Suprapubic skin (tissue), 4 donors: ENCODE results near the gene ACAD9. TPM values are rescaled to one million over a fixed set of nuclear protein-coding genes. Genes with fewer than 3 reads are reported as not detected.

Source experiments
- DNase-seq, 2 donors: peaks; one replicate each; pipeline ENCODE4 v3.0.0-alpha.2; 2019; ENCODE audit warnings: low spot score in 2 of 2
- H3K27ac ChIP-seq: fragments of 200-600 bp; sonication (generic); one replicate; pipeline ENCODE4 v1.5.1; 2019
- H3K27me3 ChIP-seq: fragments of 200-600 bp; sonication (generic); one replicate; pipeline ENCODE4 v1.5.1; 2019
- H3K36me3 ChIP-seq: fragments of 200-600 bp; sonication (generic); one replicate; pipeline ENCODE4 v1.5.1; 2019
- H3K4me1 ChIP-seq: fragments of 200-600 bp; sonication (generic); one replicate; pipeline ENCODE4 v1.5.1; 2019
- H3K4me3 ChIP-seq: fragments of 200-600 bp; sonication (generic); one replicate; pipeline ENCODE4 v1.5.1; 2019; ENCODE audit warnings: mild to moderate bottlenecking
- H3K9me3 ChIP-seq: fragments of 200-600 bp; sonication (generic); one replicate; pipeline ENCODE4 v1.5.1; 2019
- CTCF ChIP-seq, 2 donors: fragments of 200-600 bp in 1 of 2; fragments of 450-650 bp in 1 of 2; sonication (generic) in 1 of 2; IDR thresholded peaks; one replicate each; pipeline ENCODE4 v1.5.1; 2016 to 2019; ENCODE audit warnings: antibody characterized with exemption in 2 of 2, mild to moderate bottlenecking in 1 of 2, moderate library complexity in 1 of 2
- EP300 ChIP-seq: sonication (generic); formaldehyde crosslinking; IDR thresholded peaks from one replicate; pipeline ENCODE4 v1.6.1; 2017; ENCODE audit warnings: antibody characterized with exemption
- POLR2A ChIP-seq, 2 donors: fragments of 450-650 bp; IDR thresholded peaks; one replicate each; pipeline ENCODE4 v1.6.1; 2017; ENCODE audit warnings: antibody characterized with exemption in 2 of 2, mild to moderate bottlenecking in 2 of 2, moderate library complexity in 2 of 2
- POLR2AphosphoS5 ChIP-seq, 3 donors: sonication (generic); formaldehyde crosslinking; IDR thresholded peaks; one replicate each; pipeline ENCODE4 v1.6.1; 2017; ENCODE audit warnings: antibody characterized with exemption in 3 of 3
- WGBS: methylation state at CpG from one replicate; pipeline ENCODE4 v1.1.5; 2018; 5-methylcytosine and 5-hydroxymethylcytosine counted together
- total RNA-seq, 4 donors: library from RNA; depleted of rRNA; stranded (reverse); fragments of >200 nt; gene quantifications; one replicate each; pipeline ENCODE4 v1.1.0, GENCODE V29; 2016

Gene ACAD9
- total RNA-seq, 4 donors from 2014 or later: 118 to 164 (median 138) TPM

- Histone ChIP-seq H3K27me3 (no peaks in the 10 kb centered on the region), H3K4me3 (no peak overlapping the region), H3K36me3 (no peaks in the 10 kb centered on the region), H3K9me3 (peaks cover 3% of the 10 kb centered on the region), H3K27ac (no peak overlapping the region), H3K4me1 (peaks cover 4% of the 10 kb centered on the region)
- 85% methylated on average over 10 of the region's 10 CpGs for WGBS
- no peak for TF ChIP-seq POLR2AphosphoS5 (IDR thresholded peaks at IDR 0.05)
- TF ChIP-seq EP300: no peak
- TF ChIP-seq POLR2A (IDR thresholded peaks at IDR 0.05): no peak
- TF ChIP-seq CTCF (IDR thresholded peaks at IDR 0.05): no peak
- no peak for DNase-seq
These were observed 51.6 kb downstream of the ACAD9 start for GRCh38 chr3:128931046-128931445.

GRCh38 chr3:128932516-128933212, 53.2 kb downstream of the ACAD9 start:
- WGBS: 90% methylated on average over 11 of the region's 12 CpGs
- DNase-seq: peak in 1 of 2 donors; percentile 60

GRCh38 chr3:128933213-128933921, 53.9 kb downstream of the ACAD9 start:
- Histone ChIP-seq H3K4me3 (no peak overlapping the region), H3K36me3 (no peaks in the 10 kb centered on the region), H3K4me1 (peaks cover 4% of the 10 kb centered on the region), H3K27me3 (no peaks in the 10 kb centered on the region), H3K27ac (no peak overlapping the region), H3K9me3 (peaks cover 3% of the 10 kb centered on the region)
- 69% methylated on average over 9 of the region's 9 CpGs for WGBS
- peak in 1 of 2 donors; percentile 67 for DNase-seq
- TF ChIP-seq CTCF (IDR thresholded peaks at IDR 0.05): no peak
- TF ChIP-seq POLR2AphosphoS5 (IDR thresholded peaks at IDR 0.05): no peak
- no peak for TF ChIP-seq EP300
- no peak for TF ChIP-seq POLR2A (IDR thresholded peaks at IDR 0.05)

More at GRCh38 chr3:128932516-128933212, 53.2 kb downstream of the ACAD9 start:
- H3K4me3 ChIP-seq: no peak overlapping the region
- H3K27me3 ChIP-seq: no peaks in the 10 kb centered on the region
- peaks cover 3% of the 10 kb centered on the region for H3K9me3 ChIP-seq
- no peaks in the 10 kb centered on the region for H3K36me3 ChIP-seq
- TF ChIP-seq EP300 (no peak), POLR2AphosphoS5 (IDR thresholded peaks at IDR 0.05) (no peak), POLR2A (IDR thresholded peaks at IDR 0.05) (no peak), CTCF (IDR thresholded peaks at IDR 0.05) (no peak)
- no peak overlapping the region for H3K27ac ChIP-seq
- H3K4me1 ChIP-seq: peaks cover 4% of the 10 kb centered on the region

GRCh38 chr3:128933922-128934253, 54.5 kb downstream of the ACAD9 start:
- WGBS: 82% methylated on average over 2 of the region's 2 CpGs

More at GRCh38 chr3:128933922-128934253, 54.5 kb downstream of the ACAD9 start:
- Histone ChIP-seq H3K9me3 (peaks cover 3% of the 10 kb centered on the region), H3K4me3 (no peak overlapping the region), H3K27ac (no peak overlapping the region), H3K27me3 (no peaks in the 10 kb centered on the region), H3K4me1 (peaks cover 4% of the 10 kb centered on the region), H3K36me3 (no peaks in the 10 kb centered on the region)
- peak in 1 of 2 donors; percentile 52 for DNase-seq
- no peak for TF ChIP-seq POLR2AphosphoS5 (IDR thresholded peaks at IDR 0.05)
- no peak for TF ChIP-seq CTCF (IDR thresholded peaks at IDR 0.05)
- TF ChIP-seq EP300: no peak
- TF ChIP-seq POLR2A (IDR thresholded peaks at IDR 0.05): no peak
